NCI-H524 (cell line): Measurements from ENCODE around the gene KCNE5.
A peak's percentile ranks its signal among the peaks of the same experiment; 100 is the strongest.
"Not testable (repeated sequence)": the region's sequence is repeated elsewhere in the genome, so short reads cannot be mapped to it uniquely, and the experiment has no call there.

Source experiments
- DNase-seq, 2 experiments: peaks; one replicate each; lab custom pipeline; 2025; lab: John Stamatoyannopoulos, UW

KCNE5 gene

DNA sequence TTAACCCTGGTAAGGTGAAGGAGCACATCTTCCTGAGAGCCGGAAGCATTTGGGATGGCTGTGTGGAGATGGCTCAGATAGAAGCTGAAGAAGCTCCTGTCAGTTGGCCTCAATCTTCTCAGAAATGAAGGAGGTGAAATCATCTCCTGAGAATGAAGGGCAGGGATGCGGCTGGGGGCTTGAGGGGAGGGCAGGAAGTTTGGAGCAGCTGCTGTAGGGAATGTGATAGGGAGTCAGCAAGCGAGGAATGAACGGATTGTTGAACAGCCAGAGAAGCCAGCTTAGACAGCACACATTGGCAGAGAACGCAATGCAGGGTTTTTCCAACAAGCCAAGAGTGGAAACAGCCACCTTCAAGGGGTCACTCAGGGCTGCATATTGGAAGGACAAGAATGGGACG lies 10.0 kb downstream of the KCNE5 start:
- DNase-seq = no peak

DNA sequence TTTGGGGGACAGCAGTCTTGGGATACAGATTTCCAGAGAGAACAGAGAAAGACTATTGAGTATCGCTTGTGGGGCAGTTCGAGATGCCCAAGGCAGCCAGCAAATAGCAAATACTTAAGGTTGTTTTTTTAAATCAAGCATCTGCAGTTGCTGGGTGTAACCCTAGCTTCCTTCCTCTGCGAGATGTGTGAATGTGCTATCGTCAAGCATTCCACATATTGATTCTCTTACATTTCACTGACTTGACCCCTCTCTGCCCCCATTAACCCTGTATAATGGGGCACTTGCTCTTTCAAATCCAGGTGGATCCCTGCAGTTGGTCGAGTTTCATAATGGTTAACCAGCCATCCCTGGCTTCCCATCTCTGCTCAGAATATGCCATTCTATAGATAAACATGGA lies 23.5 kb downstream of the KCNE5 start:
- no peak for DNase-seq

DNA sequence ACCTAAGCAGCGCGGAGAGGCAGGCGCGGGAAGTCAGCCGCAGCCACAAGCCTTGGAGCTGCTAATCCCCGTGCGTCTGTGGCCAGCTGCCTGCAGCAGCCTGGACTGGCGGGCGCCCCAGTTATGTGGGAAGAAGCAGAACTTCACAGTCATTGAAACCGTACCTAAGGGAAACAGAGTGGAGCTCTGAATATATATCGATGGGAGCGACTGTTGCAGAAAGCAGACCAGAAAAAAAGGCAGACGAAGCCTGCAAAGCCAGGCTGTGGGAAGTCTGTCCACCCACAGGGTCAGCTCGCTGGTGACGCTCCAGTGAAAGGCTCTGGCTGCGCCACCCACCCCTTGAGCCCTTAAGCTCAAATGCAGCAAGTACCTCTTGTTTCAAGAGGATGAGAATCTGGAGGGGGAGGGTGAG lies 24.7 kb downstream of the KCNE5 start:
- peak; percentile 85 to 90 for DNase-seq

DNA sequence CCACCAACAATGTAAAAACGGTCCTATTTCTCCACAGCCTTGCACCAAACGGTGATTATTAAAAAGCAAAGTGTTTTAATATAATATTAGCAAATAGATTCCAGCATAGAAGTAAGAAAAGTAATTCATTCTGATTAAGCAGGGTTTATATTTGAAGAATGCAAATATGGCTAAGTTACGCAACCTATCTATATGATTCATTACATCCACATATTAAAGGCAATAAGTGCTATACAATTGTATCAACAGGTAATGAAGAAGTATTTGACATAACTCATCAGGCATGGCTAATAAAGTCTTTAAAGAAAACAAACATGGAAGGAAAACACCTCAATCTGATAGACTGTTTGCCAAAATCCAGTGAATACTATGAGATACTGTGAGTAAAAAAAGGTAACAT lies 29.0 kb downstream of the KCNE5 start:
- DNase-seq = no peak

DNA sequence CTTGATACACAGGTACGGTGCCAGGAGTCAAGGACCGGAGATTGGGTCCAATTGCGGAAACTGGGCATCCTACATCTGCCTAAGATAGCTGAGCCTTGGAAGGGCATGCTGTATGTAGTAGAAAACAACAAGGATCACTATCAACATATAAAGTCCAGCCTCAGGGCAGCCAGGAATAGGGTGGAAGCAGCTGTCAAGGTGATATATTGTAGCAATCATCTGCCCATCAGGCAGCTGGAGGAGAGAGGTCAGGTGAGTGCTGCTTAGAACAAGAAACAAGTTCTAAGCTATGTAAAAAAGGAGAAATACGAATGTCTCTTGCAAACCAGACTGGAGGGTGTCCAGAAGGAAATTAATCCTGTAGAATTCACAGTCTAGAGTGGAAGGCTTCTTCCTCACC lies 34.8 kb downstream of the KCNE5 start:
- DNase-seq = no peak

DNA sequence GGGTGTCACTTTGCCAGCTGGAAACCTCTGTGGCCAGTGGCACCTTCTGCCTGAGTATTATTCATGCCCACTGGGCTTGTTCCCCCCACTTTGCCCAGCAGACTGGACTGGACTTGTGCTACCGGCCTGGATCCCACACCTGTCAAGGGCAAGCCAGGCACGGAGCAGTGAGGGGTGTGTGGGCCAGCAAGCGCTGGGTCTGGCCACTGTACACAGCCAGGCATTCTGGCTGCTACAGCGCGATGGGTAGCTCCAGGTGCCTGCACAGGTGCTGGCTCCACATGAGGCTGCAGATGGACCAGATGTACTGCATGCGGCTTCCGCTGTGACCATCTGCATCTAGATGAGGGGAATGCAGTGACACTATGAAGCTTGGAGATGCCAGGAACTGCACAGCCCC lies 39.5 kb downstream of the KCNE5 start:
- DNase-seq = peak in 1 of 2 experiments; percentile 23

DNA sequence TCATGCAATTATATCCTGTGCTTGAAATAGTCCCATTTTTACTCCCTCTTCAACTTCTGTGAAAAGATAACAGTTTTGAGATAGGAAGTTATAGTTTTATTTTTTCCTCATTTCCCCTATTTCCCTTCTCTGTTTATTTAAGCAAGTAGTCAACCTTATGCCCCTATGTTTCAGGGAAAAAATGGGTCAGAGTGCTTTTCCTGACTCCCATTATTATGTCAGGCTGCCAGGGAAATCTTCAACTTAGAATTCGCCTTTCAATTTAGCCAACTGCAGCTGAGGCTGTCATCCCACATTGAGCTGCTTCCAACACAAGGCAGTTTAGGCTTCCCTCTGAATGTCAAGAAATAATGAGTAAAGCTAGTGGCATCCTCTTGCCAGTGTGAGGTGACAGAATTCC lies 46.1 kb downstream of the KCNE5 start:
- DNase-seq = no peak

DNA sequence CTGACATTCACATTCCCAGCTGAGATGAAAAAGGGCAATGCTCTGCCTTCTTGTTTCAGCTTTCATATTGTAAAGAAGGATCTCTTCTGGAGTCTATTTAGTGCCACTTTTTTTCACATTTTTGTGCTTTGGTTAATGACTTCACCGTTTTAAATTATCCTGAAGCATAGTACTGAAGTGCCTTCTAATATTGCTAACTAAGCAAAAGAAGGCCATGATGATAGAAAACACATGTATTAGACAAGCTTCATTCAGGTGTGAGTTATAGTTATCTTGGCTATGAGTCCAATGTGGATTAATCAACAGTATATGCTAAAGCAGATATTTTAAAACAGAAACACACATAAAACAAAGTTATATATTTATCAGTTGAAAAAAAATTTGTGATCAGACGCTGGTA lies 47.9 kb downstream of the KCNE5 start:
- DNase-seq = no peak

DNA sequence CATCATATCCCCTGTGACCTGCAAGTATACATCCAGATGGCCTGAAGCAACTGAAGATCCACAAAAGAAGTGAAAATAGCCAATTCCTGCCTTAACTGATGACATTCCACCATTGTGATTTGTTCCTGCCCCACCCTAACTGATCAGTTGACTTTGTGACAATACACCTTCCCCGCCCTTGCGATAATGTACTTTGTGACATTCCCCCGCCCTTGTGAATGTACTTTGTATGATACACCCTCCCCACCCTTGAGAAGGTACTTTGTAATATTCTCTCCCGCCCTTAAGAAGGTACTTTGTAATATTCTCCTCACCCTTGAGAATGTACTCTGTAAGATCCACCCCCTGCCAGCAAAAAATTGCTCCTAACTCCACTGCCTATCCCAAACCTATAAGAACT lies 48.9 kb downstream of the KCNE5 start:
- not testable (repeated sequence) for DNase-seq
